ENCODE data around the gene MC1R. TPM values are rescaled to one million over a fixed set of nuclear protein-coding genes. Genes with fewer than 3 reads are reported as not detected.

MC1R gene
- total RNA-seq, 1 donor from 2014 or later: 6.9 TPM

DNA sequence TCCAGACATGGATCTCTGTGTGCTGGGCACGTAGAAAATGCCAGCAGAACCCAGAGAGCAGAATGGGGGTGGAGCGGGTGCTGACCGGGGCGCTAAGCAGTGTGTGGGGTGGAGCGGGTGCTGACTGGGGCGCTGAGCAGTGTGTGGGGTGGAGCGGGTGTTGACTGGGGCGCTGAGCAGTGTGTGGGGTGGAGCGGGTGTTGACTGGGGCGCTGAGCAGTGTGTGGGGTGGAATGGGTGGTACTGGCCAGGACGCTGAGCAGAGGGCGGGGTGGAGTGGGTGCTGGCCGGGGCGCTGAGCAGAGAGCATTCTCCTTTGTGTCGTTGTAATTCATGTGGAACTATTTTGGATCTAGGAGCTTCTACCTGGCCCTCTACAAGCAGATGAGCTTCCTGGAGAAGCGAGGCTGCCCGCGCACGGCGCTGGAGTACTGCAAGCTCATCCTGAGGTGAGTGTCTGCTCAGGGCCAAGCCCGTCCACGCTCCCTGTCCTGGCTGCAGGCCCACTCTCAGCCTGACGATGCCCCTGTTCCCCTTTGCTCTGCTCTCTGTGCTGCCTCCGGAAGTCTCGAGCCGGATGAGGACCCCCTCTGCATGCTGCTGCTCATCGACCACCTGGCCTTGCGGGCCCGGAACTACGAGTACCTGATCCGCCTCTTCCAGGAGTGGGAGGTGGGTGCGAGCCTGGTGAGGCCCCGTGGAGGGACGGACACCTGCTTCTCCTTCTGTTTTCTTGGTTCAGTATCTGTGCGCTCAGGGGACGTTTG lies 20.3 kb upstream of the MC1R start:
- TF ChIP-seq, protein P1, sequence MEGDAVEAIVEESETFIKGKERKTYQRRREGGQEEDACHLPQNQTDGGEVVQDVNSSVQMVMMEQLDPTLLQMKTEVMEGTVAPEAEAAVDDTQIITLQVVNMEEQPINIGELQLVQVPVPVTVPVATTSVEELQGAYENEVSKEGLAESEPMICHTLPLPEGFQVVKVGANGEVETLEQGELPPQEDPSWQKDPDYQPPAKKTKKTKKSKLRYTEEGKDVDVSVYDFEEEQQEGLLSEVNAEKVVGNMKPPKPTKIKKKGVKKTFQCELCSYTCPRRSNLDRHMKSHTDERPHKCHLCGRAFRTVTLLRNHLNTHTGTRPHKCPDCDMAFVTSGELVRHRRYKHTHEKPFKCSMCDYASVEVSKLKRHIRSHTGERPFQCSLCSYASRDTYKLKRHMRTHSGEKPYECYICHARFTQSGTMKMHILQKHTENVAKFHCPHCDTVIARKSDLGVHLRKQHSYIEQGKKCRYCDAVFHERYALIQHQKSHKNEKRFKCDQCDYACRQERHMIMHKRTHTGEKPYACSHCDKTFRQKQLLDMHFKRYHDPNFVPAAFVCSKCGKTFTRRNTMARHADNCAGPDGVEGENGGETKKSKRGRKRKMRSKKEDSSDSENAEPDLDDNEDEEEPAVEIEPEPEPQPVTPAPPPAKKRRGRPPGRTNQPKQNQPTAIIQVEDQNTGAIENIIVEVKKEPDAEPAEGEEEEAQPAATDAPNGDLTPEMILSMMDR (IDR thresholded peaks at IDR 0.05): no peak
- H3K27ac Mint-ChIP-seq (ENCODE audit: unreplicated experiment): no peak overlapping the region
- H3K4me1 Mint-ChIP-seq (ENCODE audit: unreplicated experiment): no peaks in the 10 kb centered on the region
- no peaks in the 10 kb centered on the region for H3K27me3 Mint-ChIP-seq (ENCODE audit: unreplicated experiment)
- H3K36me3 Mint-ChIP-seq (ENCODE audit: unreplicated experiment): peaks cover 41% of the 10 kb centered on the region
- DNase-seq (ENCODE audit: extremely low spot score, unreplicated experiment): no peak
- H3K4me3 Mint-ChIP-seq (ENCODE audit: unreplicated experiment): no peak overlapping the region
- no peaks in the 10 kb centered on the region for H3K9me3 Mint-ChIP-seq (ENCODE audit: unreplicated experiment)

DNA sequence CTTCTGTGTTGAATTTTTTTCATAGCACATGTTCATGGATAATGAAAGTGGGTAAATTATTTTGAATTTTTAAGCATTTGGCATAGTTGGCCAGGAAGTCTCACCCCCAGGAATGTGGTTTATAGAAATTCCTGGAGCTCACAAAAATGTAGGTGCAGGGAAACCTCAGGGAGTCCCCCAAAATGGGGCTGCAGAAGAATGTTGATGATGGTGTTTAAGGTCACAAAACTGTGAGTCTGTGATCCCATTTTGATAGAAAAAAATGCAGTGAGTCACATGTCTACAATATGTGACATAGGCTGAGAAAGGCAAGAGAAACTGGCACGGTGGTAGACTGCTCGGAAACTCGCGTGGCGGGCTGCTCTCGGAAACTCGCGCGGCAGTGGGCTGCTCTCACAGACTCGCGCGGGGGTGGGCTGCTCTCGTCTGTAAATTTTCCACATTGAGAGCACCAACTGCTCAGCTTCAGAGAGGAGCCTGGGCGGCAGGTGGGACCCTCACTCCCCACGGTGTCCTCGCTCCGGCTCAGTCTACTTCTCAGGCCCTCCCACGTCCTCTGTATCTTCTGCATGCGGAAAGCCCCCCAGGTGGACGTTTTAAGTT lies 18.7 kb upstream of the MC1R start:
- Mint-ChIP-seq H3K27ac (ENCODE audit: unreplicated experiment) (no peak overlapping the region), H3K4me3 (ENCODE audit: unreplicated experiment) (no peak overlapping the region), H3K36me3 (ENCODE audit: unreplicated experiment) (peaks cover 46% of the 10 kb centered on the region), H3K27me3 (ENCODE audit: unreplicated experiment) (no peaks in the 10 kb centered on the region), H3K4me1 (ENCODE audit: unreplicated experiment) (no peaks in the 10 kb centered on the region), H3K9me3 (ENCODE audit: unreplicated experiment) (no peaks in the 10 kb centered on the region)
- TF ChIP-seq, protein P1 (IDR thresholded peaks at IDR 0.05): no peak
- DNase-seq (ENCODE audit: extremely low spot score, unreplicated experiment): no peak

DNA sequence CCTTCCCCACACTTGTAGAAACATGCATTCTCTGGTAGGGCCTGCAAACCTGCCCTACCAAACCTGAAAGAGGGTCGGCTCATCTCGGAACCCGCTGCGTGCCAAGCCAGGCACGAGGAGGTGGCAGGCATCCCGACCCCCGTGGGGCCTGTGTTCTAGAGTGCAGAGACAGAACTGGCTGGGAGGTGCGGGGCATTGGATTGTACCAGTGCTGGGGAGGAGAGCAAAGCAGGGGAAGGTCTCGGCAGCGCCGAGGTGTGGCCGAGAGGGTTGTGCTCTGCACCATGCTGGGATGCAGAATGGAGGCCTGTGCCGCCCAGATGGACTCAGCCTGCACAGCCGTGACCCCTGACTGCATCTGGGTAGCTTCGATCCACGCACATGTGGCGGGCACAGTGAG lies 17.8 kb upstream of the MC1R start:
- Mint-ChIP-seq H3K4me1 (ENCODE audit: unreplicated experiment) (no peaks in the 10 kb centered on the region), H3K9me3 (ENCODE audit: unreplicated experiment) (no peaks in the 10 kb centered on the region), H3K36me3 (ENCODE audit: unreplicated experiment) (peaks cover 47% of the 10 kb centered on the region), H3K4me3 (ENCODE audit: unreplicated experiment) (no peak overlapping the region), H3K27me3 (ENCODE audit: unreplicated experiment) (no peaks in the 10 kb centered on the region), H3K27ac (ENCODE audit: unreplicated experiment) (no peak overlapping the region)
- no peak for DNase-seq (ENCODE audit: extremely low spot score, unreplicated experiment)
- TF ChIP-seq, protein P1 (IDR thresholded peaks at IDR 0.05): no peak

DNA sequence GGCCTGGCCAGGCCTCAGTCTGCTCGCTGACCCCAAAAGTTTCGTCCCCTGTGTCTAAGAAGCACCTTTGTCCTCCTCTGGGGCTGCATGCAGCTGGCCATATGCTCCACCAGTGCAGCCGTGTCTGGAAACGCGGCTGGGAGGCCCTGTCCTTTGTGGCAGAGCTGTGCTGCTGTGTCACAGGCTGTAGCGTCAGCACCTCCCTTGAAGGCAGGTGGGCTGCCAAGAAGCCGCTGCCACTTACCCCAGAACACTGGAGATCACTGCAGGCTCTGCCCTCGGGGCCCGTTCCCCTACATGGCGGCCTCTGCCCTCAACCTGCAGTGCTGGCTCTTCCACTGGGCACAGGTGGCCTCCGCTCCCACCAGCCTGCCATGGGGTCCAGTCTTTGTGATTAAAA lies 15.7 kb upstream of the MC1R start:
- H3K27me3 Mint-ChIP-seq (ENCODE audit: unreplicated experiment): no peaks in the 10 kb centered on the region
- peaks cover 47% of the 10 kb centered on the region for H3K36me3 Mint-ChIP-seq (ENCODE audit: unreplicated experiment)
- no peaks in the 10 kb centered on the region for H3K9me3 Mint-ChIP-seq (ENCODE audit: unreplicated experiment)
- TF ChIP-seq, protein P1 (IDR thresholded peaks at IDR 0.05): no peak
- DNase-seq (ENCODE audit: extremely low spot score, unreplicated experiment): no peak
- no peak overlapping the region for H3K4me3 Mint-ChIP-seq (ENCODE audit: unreplicated experiment)
- no peak overlapping the region for H3K27ac Mint-ChIP-seq (ENCODE audit: unreplicated experiment)
- H3K4me1 Mint-ChIP-seq (ENCODE audit: unreplicated experiment): no peaks in the 10 kb centered on the region

DNA sequence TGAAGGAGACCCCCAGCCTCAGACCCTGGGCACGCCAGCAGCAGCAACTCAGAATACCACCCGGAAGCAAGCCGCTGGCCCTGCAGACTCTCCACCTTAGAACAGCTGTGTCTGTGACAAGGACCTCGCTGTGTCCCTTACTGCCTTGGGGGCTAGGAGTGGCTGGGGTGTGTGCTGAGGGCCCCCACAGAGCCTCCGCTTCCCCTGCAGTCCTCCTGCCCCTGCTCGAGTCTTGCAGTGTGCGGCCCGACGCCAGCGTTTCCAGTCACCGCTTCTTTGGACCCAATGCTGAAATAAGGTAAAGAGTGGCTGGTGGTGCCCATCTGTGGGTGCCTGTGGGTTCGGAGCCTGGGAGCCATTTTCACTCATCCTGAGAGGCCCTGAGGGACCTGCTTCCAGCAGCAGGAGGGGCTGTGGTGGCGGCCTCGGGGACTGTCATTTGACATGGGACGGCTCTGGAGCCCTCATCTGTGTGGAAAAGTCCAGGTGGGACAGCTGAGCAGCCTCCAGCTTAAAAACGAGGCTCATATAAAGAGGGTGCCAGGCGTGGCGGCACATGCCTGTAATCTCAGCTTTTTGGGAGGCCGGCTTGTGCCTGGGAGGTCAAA lies 14.7 kb upstream of the MC1R start:
- TF ChIP-seq, protein P1 (IDR thresholded peaks at IDR 0.05): no peak
- H3K4me3 Mint-ChIP-seq (ENCODE audit: unreplicated experiment): no peak overlapping the region
- no peak for DNase-seq (ENCODE audit: extremely low spot score, unreplicated experiment)

More for the DNA sequence above, 14.7 kb upstream of the MC1R start:
- Mint-ChIP-seq H3K36me3 (ENCODE audit: unreplicated experiment) (peaks cover 43% of the 10 kb centered on the region), H3K27me3 (ENCODE audit: unreplicated experiment) (no peaks in the 10 kb centered on the region), H3K27ac (ENCODE audit: unreplicated experiment) (no peak overlapping the region), H3K9me3 (ENCODE audit: unreplicated experiment) (no peaks in the 10 kb centered on the region), H3K4me1 (ENCODE audit: unreplicated experiment) (no peaks in the 10 kb centered on the region)
